ENCODE measurements around the gene GLIS1. TPM values are rescaled to one million over a fixed set of nuclear protein-coding genes. Genes with fewer than 3 reads are reported as not detected.

The GLIS1 gene
- total and polyA plus RNA-seq, 2 of the 8 experiments (the other 6 are each of a cell fraction or from before 2014, with no cell fraction given) = 0.15 to 0.22 TPM

GRCh38 chr1:53462769-53463501 lies 276.0 kb downstream of the GLIS1 start:
- Histone ChIP-seq H2BK12ac (ENCODE audit: low read depth, low read length) (peak overlapping the region; percentile 50; the same call in 1 of the 2 replicates), H3K36me3 (ENCODE audit: control insufficient read depth in 2 of 4, insufficient read depth in 4 of 4, low read length in 3 of 4) (no peaks in the 10 kb centered on the region), H2BK5ac (ENCODE audit: low read depth, low read length) (no peak overlapping the region), H3K9ac (replicated peaks in 1 of 4; ENCODE audit: extremely low read depth in 1 of 4, low read depth in 3 of 4, low read length in 3 of 4) (no peak overlapping the region), H3K56ac (replicated peaks; ENCODE audit: insufficient read length, low read depth, low read length) (no peak overlapping the region), H3K9me3 (ENCODE audit: insufficient read depth in 2 of 2, low read depth in 1 of 2, low read length in 1 of 2) (peaks cover 0 to 2% of the 10 kb centered on the region in 2 experiments; a peak in 1 of 4 replicates), H4K8ac (ENCODE audit: extremely low read depth, insufficient read depth, low read length) (no peak overlapping the region), H4K20me1 (replicated peaks in 1 of 2; ENCODE audit: control insufficient read depth in 1 of 2, insufficient read depth in 2 of 2, low read length in 2 of 2) (no peaks in the 10 kb centered on the region), H3K27ac (ENCODE audit: low read depth, low read length) (no peak overlapping the region), H2AK5ac (ENCODE audit: low read depth, low read length) (no peak overlapping the region), H3K23ac (ENCODE audit: insufficient read length) (no peak overlapping the region), H3K79me1 (ENCODE audit: low read depth, low read length) (no peaks in the 10 kb centered on the region), H2AFZ (ENCODE audit: low read length) (no peak overlapping the region), H2BK20ac (ENCODE audit: low read length) (peak overlapping the region; percentile 80; the same call in 1 of the 2 replicates), H4K5ac (ENCODE audit: insufficient read length, low read depth, low read length) (no peak overlapping the region), H3K4me2 (ENCODE audit: insufficient read depth in 1 of 2, low read depth in 2 of 2, low read length in 2 of 2) (no peak overlapping the region), H3K4me3 (ENCODE audit: extremely low read depth in 1 of 4, insufficient read depth in 2 of 4, low read depth in 3 of 4, low read length in 4 of 4) (no peak overlapping the region), H3K79me2 (ENCODE audit: control insufficient read depth in 1 of 2, insufficient read depth in 2 of 2, low read length in 2 of 2) (no peaks in the 10 kb centered on the region), H3K14ac (ENCODE audit: insufficient read length) (no peak overlapping the region), H3K4ac (replicated peaks; ENCODE audit: insufficient read length, low read depth, low read length) (peak overlapping the region; percentile 10), H3K18ac (ENCODE audit: extremely low read depth, low read length) (no peak overlapping the region), H3K4me1 (replicated peaks in 1 of 4; ENCODE audit: control insufficient read depth in 3 of 4, insufficient read depth in 4 of 4, low read length in 3 of 4) (no peaks in the 10 kb centered on the region; a peak in 3 of 7 replicates), H4K91ac (replicated peaks; ENCODE audit: insufficient read length, low read length) (peak overlapping the region; percentile 71), H2BK15ac (ENCODE audit: low read length) (peak overlapping the region; percentile 81; the same call in 1 of the 2 replicates), H2BK120ac (replicated peaks; ENCODE audit: low read depth, low read length) (no peak overlapping the region), H3K27me3 (replicated peaks in 1 of 4; ENCODE audit: control insufficient read depth in 3 of 4, extremely low read depth in 1 of 4, insufficient read depth in 3 of 4, low read length in 3 of 4) (peaks cover 0 to 4% (median 0%) of the 10 kb centered on the region in 4 experiments; a peak in 1 of 7 replicates), H3K23me2 (ENCODE audit: low read depth, low read length) (no peaks in the 10 kb centered on the region)
- FAIRE-seq (no peak), DNase-seq (ENCODE audit: low read depth in 1 of 2, low spot score in 2 of 2) (no peak)
- 86% methylated on average over 11 of the region's 11 CpGs; no CpG with 5 or more reads in 1 of the 2 experiments for WGBS, 2 experiments (ENCODE audit: extremely low coverage in 1 of 2, insufficient coverage in 1 of 2, insufficient read length in 1 of 2, insufficient replicate concordance in 2 of 2, low coverage in 1 of 2, low lambda C conversion rate in 2 of 2, missing lambda C conversion rate in 1 of 2)
- ChIA-PET CTCF (ENCODE audit: partially characterized antibody) (interaction anchor here (0.8 to 16.5 kb wide), 3 partner anchors 9 to 171 kb away, joined by 3 to 248 read pairs (median 20); partner anchors contain the start of gene DMRTB1), POLR2A (ENCODE audit: partially characterized antibody) (interaction anchor here (1.2 kb wide), 1 partner anchor 136 kb away, joined by 3 read pairs; no protein-coding TSS in a partner anchor)
- TF ChIP-seq CTBP2 (IDR thresholded peaks at IDR 0.05; ENCODE audit: borderline replicate concordance, insufficient read depth, insufficient read length, low read length) = no peak
- no peak for TF ChIP-seq SP2 (IDR thresholded peaks at IDR 0.05; ENCODE audit: low read length)
- no peak for TF ChIP-seq USF2 (IDR thresholded peaks at IDR 0.05; ENCODE audit: low read length)
- TF ChIP-seq SIRT6 (IDR thresholded peaks at IDR 0.05; ENCODE audit: low read length) = no peak
- TF ChIP-seq GABPA (IDR thresholded peaks at IDR 0.05; ENCODE audit: borderline replicate concordance, insufficient read depth, low read length) = no peak
- TF ChIP-seq EP300 (IDR thresholded peaks at IDR 0.05; ENCODE audit: borderline replicate concordance in 1 of 2, low read depth in 2 of 2, low read length in 2 of 2) = no peak
- TF ChIP-seq EZH2 (IDR thresholded peaks at IDR 0.05; ENCODE audit: low read depth, low read length, severe bottlenecking) = no peak
- TF ChIP-seq RAD21 (IDR thresholded peaks at IDR 0.05 in 1 of 2, conservative IDR thresholded peaks at IDR 0.05 in 1 of 2; ENCODE audit: low read depth in 2 of 2, low read length in 2 of 2) = no peak
- TF ChIP-seq SUZ12 (IDR thresholded peaks at IDR 0.05; ENCODE audit: low read length) = no peak
- TF ChIP-seq RXRA (IDR thresholded peaks at IDR 0.05; ENCODE audit: insufficient read depth, low read depth, low read length) = no peak

Measured in H1 (cell line).